ENCODE data around the gene SFT2D1. TPM values are rescaled to one million over a fixed set of nuclear protein-coding genes. Genes with fewer than 3 reads are reported as not detected.

Gene SFT2D1
- total RNA-seq, 1 donor = 25.7 TPM

DNA sequence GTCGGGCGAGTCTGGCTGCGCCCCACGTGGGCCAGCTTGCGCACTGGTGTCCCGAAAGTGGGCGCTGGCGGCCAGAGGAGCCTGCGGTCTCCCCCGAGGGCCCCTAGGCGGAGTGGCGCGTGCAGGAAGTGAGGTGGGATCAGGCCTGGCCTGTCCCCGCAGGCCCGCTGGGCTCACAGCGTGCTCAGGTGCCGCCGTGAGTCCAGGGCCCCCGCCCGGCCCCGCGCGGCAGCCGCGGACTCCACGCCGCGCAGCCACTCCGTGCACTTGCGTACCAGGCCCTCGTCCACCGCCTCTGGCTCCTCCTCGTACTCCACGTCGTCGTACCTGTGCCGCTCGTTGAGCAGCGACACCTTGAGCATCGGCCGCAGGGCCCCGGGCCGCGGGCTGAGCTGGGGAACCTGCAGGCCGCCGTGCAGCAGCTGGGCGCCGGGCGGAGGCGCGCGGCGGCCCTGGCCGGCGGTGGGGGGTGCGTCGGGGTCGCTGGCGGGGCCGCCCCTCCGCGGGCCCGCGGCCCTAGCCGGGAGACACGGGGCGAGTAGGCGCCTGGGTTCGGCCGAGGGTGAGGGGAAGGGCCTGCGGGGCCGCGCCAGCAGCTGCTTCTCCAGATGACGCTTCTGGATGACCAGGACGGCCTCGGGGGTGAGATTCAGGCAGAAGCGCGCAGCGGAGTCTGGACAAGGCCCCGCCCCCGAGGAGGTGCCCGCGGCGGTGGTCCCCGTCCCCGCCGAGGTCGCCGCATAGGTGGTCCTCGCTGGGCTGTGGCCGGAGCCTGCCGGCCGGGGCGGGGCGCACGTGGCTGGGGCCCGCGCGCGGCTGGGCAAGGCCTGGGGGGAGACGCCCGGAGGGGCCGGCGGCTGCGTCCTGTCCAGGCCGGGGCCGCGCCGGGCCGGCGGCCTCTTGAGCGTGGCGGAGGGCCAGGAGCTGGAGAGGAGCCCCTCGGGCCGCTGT, 35.0 kb downstream of the SFT2D1 start:
- H4K20me1 ChIP-seq (ENCODE audit: insufficient read depth, low read length) = no peaks in the 10 kb centered on the region
- TF ChIP-seq, protein P1, sequence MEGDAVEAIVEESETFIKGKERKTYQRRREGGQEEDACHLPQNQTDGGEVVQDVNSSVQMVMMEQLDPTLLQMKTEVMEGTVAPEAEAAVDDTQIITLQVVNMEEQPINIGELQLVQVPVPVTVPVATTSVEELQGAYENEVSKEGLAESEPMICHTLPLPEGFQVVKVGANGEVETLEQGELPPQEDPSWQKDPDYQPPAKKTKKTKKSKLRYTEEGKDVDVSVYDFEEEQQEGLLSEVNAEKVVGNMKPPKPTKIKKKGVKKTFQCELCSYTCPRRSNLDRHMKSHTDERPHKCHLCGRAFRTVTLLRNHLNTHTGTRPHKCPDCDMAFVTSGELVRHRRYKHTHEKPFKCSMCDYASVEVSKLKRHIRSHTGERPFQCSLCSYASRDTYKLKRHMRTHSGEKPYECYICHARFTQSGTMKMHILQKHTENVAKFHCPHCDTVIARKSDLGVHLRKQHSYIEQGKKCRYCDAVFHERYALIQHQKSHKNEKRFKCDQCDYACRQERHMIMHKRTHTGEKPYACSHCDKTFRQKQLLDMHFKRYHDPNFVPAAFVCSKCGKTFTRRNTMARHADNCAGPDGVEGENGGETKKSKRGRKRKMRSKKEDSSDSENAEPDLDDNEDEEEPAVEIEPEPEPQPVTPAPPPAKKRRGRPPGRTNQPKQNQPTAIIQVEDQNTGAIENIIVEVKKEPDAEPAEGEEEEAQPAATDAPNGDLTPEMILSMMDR (IDR thresholded peaks at IDR 0.05; ENCODE audit: extremely low read depth, low read depth, low read length) = no peak
- H3K4me3 ChIP-seq (ENCODE audit: insufficient read depth, low read length) = no peak overlapping the region
- no peak overlapping the region for H3K4me2 ChIP-seq (ENCODE audit: insufficient read depth, low read length)
- no peaks in the 10 kb centered on the region for H3K79me2 ChIP-seq (ENCODE audit: insufficient read depth, low read length)
- H3K27ac ChIP-seq (ENCODE audit: low read depth, low read length) = no peak overlapping the region
- DNase-seq (ENCODE audit: insufficient read length, low spot score, missing footprints) = peak; percentile 89
- H3K4me1 ChIP-seq (ENCODE audit: insufficient read depth, low read length) = no peaks in the 10 kb centered on the region
- H3K36me3 ChIP-seq (ENCODE audit: insufficient read depth, low read length) = no peaks in the 10 kb centered on the region
- H3K9me3 ChIP-seq (ENCODE audit: low read depth, low read length) = no peaks in the 10 kb centered on the region
- H2AFZ ChIP-seq (ENCODE audit: low read length) = no peak overlapping the region
- H3K27me3 ChIP-seq (ENCODE audit: insufficient read depth, low read length) = peaks cover 49% of the 10 kb centered on the region

DNA sequence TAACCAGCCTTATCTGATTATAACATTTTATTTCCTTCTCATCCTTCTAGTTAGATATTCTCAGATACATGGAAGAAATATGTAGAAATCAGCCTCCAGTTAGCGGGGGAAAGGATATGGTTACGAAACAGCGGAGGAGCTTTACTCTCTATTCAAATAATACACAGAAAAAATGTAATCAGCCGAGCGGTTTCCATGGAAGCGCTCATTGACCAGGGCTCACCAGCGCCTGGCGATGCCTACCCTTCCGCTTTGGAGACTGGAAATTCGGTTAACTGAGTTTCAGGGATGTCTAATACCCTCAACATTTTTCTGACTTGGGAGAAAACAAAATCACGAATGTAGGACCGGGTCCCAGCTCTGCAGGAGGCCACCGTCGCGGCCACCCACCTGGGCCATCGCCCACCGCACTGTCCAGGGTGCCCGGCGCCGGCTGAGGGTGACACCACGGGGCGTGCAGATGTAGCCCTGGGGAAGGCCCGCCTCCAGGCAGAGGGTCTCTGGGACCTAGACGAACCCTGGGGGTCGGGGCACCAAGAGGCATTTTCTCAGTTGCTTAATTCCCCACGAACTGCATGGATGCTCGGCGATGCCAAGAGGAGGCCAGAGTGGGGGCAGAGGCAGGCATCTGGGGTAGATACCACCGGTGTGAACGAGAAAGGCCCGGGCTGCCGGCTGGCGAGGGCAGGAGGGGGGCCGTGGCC, 35.8 kb downstream of the SFT2D1 start:
- Histone ChIP-seq H3K9me3 (ENCODE audit: low read depth, low read length) (no peaks in the 10 kb centered on the region), H3K79me2 (ENCODE audit: insufficient read depth, low read length) (no peaks in the 10 kb centered on the region), H2AFZ (ENCODE audit: low read length) (no peak overlapping the region), H3K4me1 (ENCODE audit: insufficient read depth, low read length) (no peaks in the 10 kb centered on the region), H3K27me3 (ENCODE audit: insufficient read depth, low read length) (peaks cover 49% of the 10 kb centered on the region), H3K36me3 (ENCODE audit: insufficient read depth, low read length) (no peaks in the 10 kb centered on the region), H3K4me2 (ENCODE audit: insufficient read depth, low read length) (no peak overlapping the region), H4K20me1 (ENCODE audit: insufficient read depth, low read length) (no peaks in the 10 kb centered on the region), H3K27ac (ENCODE audit: low read depth, low read length) (no peak overlapping the region), H3K4me3 (ENCODE audit: insufficient read depth, low read length) (no peak overlapping the region)
- no peak for DNase-seq (ENCODE audit: insufficient read length, low spot score, missing footprints)
- TF ChIP-seq, protein P1 (IDR thresholded peaks at IDR 0.05; ENCODE audit: extremely low read depth, low read depth, low read length) = no peak

DNA sequence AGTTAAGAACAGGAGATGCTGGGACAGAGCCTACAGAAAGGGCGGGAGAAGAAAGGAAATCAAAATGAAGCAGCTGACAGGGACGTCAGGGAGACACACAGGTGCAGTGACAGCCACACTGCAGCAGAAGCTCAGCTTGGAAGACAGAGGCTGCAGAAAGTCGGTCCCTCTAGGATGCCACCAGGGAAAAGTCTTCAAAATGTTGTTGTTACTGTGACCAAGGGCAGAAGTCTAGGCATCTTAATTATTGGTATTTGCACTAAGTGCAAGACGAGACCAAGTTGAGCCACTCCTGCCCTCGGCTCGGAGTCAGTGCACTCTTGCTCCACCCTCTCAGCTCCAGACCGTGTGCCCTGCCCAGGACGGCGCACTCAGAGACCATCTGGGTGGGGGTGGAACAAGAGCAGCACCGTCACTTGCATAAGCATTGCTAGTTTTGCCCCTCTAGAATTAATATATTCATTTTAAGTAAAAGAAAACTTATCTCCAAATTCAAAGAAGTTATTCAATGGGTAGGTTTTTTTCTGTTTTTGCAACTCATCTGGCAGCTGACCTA, 36.7 kb downstream of the SFT2D1 start:
- Histone ChIP-seq H3K4me3 (ENCODE audit: insufficient read depth, low read length) (no peak overlapping the region), H3K27me3 (ENCODE audit: insufficient read depth, low read length) (peaks cover 49% of the 10 kb centered on the region)
- no peak for DNase-seq (ENCODE audit: insufficient read length, low spot score, missing footprints)

More for the DNA sequence above, 36.7 kb downstream of the SFT2D1 start:
- H3K36me3 ChIP-seq (ENCODE audit: insufficient read depth, low read length) = no peaks in the 10 kb centered on the region
- no peaks in the 10 kb centered on the region for H3K9me3 ChIP-seq (ENCODE audit: low read depth, low read length)
- H3K27ac ChIP-seq (ENCODE audit: low read depth, low read length) = no peak overlapping the region
- TF ChIP-seq, protein P1 (IDR thresholded peaks at IDR 0.05; ENCODE audit: extremely low read depth, low read depth, low read length) = no peak
- H2AFZ ChIP-seq (ENCODE audit: low read length) = no peak overlapping the region
- no peaks in the 10 kb centered on the region for H3K4me1 ChIP-seq (ENCODE audit: insufficient read depth, low read length)
- H4K20me1 ChIP-seq (ENCODE audit: insufficient read depth, low read length) = no peaks in the 10 kb centered on the region
- H3K79me2 ChIP-seq (ENCODE audit: insufficient read depth, low read length) = no peaks in the 10 kb centered on the region
- H3K4me2 ChIP-seq (ENCODE audit: insufficient read depth, low read length) = no peak overlapping the region
